BE2C (cell line): Measurements from ENCODE around the gene MTAP.

Experiments
- DNase-seq: peaks from one replicate; pipeline ENCODE4 v3.0.0-alpha.2; 2020
- H3K27me3 ChIP-seq: fragments of 250-450 bp; sonication (Bioruptor Pico); 2 replicates; pipeline ENCODE4 v1.5.1; 2020; ENCODE audit warnings: mild to moderate bottlenecking
- H3K36me3 ChIP-seq: fragments of 250-450 bp; sonication (Bioruptor Pico); 2 replicates; pipeline ENCODE4 v1.5.1; 2020; ENCODE audit warnings: mild to moderate bottlenecking
- H3K4me1 ChIP-seq: fragments of 250-450 bp; sonication (Bioruptor Pico); 2 replicates; pipeline ENCODE4 v1.5.1; 2020
- H3K4me3 ChIP-seq: 2 replicates; pipeline ENCODE4 v1.5.1; 2011; ENCODE audit warnings: low read depth, low read length
- H3K9me3 ChIP-seq: fragments of 250-450 bp; sonication (Bioruptor Pico); 2 replicates; pipeline ENCODE4 v1.5.1; 2020
- TF ChIP-seq, protein P1 (sequence below): IDR thresholded peaks from 2 replicates; pipeline ENCODE4 v1.5.1; 2012; ENCODE audit warnings: mild to moderate bottlenecking, low read depth, low read length

MTAP gene

DNA sequence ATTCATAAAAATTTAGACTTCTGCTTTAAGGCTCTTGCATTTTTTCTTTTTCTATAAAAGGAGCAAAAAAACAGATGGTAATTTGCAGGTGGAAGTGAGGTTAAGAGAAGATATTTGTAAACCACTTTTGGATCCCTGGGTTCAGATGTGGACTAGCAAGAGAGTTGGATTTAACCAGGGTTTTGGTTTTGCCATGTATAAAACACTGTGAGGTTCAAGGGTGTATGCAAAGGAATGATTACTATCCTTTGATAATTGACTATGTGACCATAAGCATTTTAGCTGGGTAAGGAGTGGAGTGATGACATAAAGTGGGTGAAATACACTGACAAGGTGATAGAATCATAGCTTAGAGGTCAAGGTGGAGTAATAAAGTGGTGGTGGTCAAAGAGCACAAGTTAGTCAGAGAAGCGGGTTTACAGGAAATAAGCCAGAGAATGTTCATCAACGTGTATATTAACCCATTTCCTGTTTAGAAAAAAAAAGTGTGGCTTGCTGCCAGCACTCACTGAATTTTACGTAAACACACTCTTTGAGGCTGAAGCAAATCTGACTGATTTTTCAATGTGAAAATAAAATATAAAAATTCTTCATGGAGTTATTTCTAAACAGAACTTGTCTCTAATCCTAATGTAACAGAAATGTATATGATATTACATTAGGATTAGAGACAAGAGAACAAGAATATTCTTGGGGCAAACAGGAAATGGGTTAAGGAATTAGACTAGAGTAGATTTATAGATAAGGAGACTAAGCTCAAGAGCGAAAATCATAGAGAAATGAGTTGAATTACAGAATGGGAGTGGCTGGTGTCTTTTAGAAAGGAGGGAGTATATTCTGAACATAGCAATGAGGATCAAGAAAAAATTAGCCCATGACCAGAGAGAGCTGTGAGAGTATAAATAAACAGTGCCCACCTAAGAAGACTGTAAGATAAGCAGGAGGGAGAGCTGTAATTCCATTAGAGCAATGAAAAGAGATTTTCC lies 117.2 kb downstream of the MTAP start:
- TF ChIP-seq, protein P1, sequence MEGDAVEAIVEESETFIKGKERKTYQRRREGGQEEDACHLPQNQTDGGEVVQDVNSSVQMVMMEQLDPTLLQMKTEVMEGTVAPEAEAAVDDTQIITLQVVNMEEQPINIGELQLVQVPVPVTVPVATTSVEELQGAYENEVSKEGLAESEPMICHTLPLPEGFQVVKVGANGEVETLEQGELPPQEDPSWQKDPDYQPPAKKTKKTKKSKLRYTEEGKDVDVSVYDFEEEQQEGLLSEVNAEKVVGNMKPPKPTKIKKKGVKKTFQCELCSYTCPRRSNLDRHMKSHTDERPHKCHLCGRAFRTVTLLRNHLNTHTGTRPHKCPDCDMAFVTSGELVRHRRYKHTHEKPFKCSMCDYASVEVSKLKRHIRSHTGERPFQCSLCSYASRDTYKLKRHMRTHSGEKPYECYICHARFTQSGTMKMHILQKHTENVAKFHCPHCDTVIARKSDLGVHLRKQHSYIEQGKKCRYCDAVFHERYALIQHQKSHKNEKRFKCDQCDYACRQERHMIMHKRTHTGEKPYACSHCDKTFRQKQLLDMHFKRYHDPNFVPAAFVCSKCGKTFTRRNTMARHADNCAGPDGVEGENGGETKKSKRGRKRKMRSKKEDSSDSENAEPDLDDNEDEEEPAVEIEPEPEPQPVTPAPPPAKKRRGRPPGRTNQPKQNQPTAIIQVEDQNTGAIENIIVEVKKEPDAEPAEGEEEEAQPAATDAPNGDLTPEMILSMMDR: no peak
- H3K36me3 ChIP-seq: no peaks in the 10 kb centered on the region
- no peaks in the 10 kb centered on the region; the same call in 1 of the 2 replicates for H3K4me1 ChIP-seq
- DNase-seq: no peak
- no peak overlapping the region for H3K4me3 ChIP-seq
- no peaks in the 10 kb centered on the region for H3K9me3 ChIP-seq
- no peaks in the 10 kb centered on the region for H3K27me3 ChIP-seq

DNA sequence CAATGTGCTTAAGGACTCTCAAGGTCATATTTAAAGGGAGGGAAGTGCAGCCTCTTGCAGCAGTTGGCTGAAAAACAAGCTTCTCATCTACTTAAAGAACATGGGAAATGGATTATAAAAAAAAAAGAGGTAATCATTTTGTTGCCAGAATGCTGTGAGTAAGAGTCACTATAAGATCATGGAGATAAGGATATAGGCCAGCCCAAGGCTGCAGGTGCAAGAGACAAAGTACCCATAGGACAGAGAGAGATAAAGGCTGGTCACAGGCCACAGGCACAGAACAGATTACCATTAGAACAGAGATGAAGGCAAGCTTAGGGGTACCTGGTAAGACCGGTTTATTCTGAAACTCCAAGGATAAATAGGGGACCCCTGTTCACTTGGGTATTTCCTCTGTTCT lies 121.3 kb downstream of the MTAP start:
- no peak for DNase-seq
- Histone ChIP-seq H3K4me1 (no peaks in the 10 kb centered on the region; the same call in 1 of the 2 replicates), H3K27me3 (no peaks in the 10 kb centered on the region), H3K9me3 (no peaks in the 10 kb centered on the region), H3K36me3 (no peaks in the 10 kb centered on the region), H3K4me3 (no peak overlapping the region)
- TF ChIP-seq, protein P1: no peak

DNA sequence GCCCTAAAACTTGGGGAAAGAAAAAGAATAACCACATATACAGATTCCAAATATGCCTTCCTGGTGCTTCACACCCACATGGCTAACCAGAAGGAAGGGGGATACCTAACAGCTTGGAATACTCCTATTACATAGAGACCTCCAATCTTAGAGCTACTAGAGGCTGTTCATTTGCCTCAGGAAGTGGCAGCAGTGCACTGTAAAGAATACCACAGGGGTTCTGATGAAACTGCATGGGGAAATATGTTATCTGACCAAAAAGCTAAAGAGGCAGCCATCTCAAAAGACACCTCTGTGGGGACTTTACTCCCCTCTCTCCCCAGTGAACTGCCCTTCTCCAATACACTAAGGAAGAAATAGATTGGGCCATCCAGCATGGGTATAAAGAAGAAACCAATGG lies 125.3 kb downstream of the MTAP start:
- TF ChIP-seq, protein P1: no peak
- no peak overlapping the region for H3K4me3 ChIP-seq
- DNase-seq: no peak

DNA sequence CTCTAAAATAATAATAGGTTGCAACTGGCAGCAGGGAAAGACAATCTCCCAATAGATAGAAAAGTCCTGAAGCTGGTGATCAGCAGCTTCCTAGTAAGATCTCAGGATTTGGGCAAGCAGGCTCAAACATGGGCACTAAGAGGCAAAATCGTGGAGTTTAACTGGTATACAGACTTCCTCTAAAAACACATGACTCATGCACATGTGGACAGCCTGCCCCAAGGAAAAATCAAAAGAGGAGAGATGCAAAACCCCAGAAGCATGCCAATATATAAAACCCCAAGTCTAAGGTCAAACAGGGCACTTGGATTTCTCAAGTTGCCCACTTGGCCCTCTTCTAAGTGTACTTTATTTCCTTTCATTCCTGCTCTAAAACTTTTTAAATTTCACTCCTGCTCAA lies 129.0 kb downstream of the MTAP start:
- H3K9me3 ChIP-seq: no peaks in the 10 kb centered on the region
- DNase-seq: no peak
- TF ChIP-seq, protein P1: no peak
- no peaks in the 10 kb centered on the region for H3K27me3 ChIP-seq
- no peak overlapping the region for H3K4me3 ChIP-seq
- peaks cover 15% of the 10 kb centered on the region for H3K36me3 ChIP-seq
- no peaks in the 10 kb centered on the region for H3K4me1 ChIP-seq

More for the DNA sequence above, 125.3 kb downstream of the MTAP start:
- Histone ChIP-seq H3K4me1 (no peaks in the 10 kb centered on the region), H3K36me3 (peaks cover 15% of the 10 kb centered on the region; the same call in 1 of the 2 replicates), H3K9me3 (no peaks in the 10 kb centered on the region), H3K27me3 (no peaks in the 10 kb centered on the region)

DNA sequence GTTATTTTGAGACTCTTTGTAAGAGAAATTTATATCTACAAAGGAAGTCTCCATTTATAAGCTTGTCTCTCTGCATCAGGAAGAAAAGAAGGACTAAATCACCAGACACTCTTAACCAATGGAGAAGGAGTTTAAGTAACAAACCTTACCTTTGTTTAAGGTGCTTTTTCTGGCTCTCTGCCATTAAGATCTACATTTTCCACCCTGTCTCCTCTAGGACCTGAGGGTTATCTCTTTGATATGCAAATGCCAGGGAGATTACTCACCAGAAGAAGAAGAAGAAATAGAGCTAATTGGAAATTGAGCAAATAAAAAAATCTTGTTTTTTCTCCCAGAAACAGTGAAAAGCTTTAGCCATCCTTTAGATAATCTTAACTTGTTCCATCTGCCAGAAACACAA lies 130.8 kb downstream of the MTAP start:
- H3K9me3 ChIP-seq: no peaks in the 10 kb centered on the region
- no peaks in the 10 kb centered on the region for H3K27me3 ChIP-seq
- peaks cover 15% of the 10 kb centered on the region for H3K36me3 ChIP-seq
- H3K4me1 ChIP-seq: no peaks in the 10 kb centered on the region
- no peak for DNase-seq
- TF ChIP-seq, protein P1: no peak
- H3K4me3 ChIP-seq: no peak overlapping the region

DNA sequence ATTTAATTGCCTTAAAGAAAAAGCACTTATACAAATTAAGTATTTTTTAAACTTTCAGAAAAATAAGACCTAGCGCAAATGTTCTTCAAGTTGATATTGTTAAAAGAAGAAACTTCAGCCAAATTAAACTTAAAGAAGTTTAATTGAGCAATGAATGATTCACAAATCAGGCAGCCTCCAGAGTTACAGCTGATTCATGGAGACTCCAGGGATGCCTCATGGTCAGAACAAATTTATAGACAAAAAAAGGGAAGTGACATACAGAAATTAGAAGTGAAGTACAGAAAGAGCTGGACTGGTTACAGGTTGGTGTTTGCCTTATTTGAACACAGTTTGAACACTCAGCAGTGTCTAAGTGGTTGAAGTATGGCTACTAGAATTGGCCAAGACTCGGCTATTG lies 131.4 kb downstream of the MTAP start:
- no peak for DNase-seq
- Histone ChIP-seq H3K4me1 (no peaks in the 10 kb centered on the region), H3K27me3 (no peaks in the 10 kb centered on the region), H3K4me3 (no peak overlapping the region), H3K9me3 (no peaks in the 10 kb centered on the region), H3K36me3 (peaks cover 15% of the 10 kb centered on the region)
- TF ChIP-seq, protein P1: no peak
